K562 (cell line): ENCODE results near the gene MBOAT7. TPM values are rescaled to one million over a fixed set of nuclear protein-coding genes. Genes with fewer than 3 reads are reported as not detected.

Experiments used
- CC2D1A ChIP-seq: fragments of 450-650 bp; IDR thresholded peaks from 2 replicates; pipeline ENCODE4 v1.6.1; 2017; ENCODE audit warnings: mild to moderate bottlenecking
- HDAC1 ChIP-seq, 2 experiments: fragments of 450-650 bp; IDR thresholded peaks; 2 replicates each; pipeline ENCODE4 v1.6.1; 2016 to 2017; ENCODE audit warnings: inconsistent platforms in 1 of 2, mild to moderate bottlenecking in 1 of 2, moderate library complexity in 1 of 2
- POLR2AphosphoS2 ChIP-seq: IDR thresholded peaks from 2 replicates; pipeline ENCODE4 v1.6.1; 2012; ENCODE audit warnings: low read length, improper control_type of control experiment
- SMC3 ChIP-seq: conservative IDR thresholded peaks from 2 replicates; pipeline ENCODE4 v1.6.1; 2011; ENCODE audit warnings: low read depth, low read length, improper control_type of control experiment; ENCODE audit not compliant: insufficient read depth
- SP2 ChIP-seq: IDR thresholded peaks from 2 replicates; pipeline ENCODE4 v1.6.1; 2011; ENCODE audit warnings: mild to moderate bottlenecking, low read depth, low read length, moderate library complexity; ENCODE audit not compliant: poor library complexity, severe bottlenecking; ENCODE audit errors: extremely low read depth
- ZBTB40 ChIP-seq, 2 experiments: fragments of 450-650 bp in 1 of 2; sonication (generic) in 1 of 2; formaldehyde crosslinking in 1 of 2; IDR thresholded peaks; 2 replicates each; pipeline versions ENCODE4 v1.7.1 to v1.9.0; 2016 to 2022; ENCODE audit warnings: inconsistent platforms in 1 of 2, mild to moderate bottlenecking in 1 of 2, missing genetic modification reagents in 1 of 2
- ZEB2 ChIP-seq: fragments of 450-650 bp; IDR thresholded peaks from 2 replicates; pipeline ENCODE4 v1.6.1; 2016
- ZNF3 ChIP-seq: fragments of 250-450 bp; sonication (Bioruptor Pico); IDR thresholded peaks from 2 replicates; pipeline ENCODE4 v1.5.0; 2021; ENCODE audit warnings: mild to moderate bottlenecking, moderate library complexity
- ZNF407 ChIP-seq: fragments of 450-650 bp; IDR thresholded peaks from 2 replicates; pipeline ENCODE4 v1.6.1; 2016; ENCODE audit warnings: low read depth
- ZNF696 ChIP-seq: fragments of 250-450 bp; sonication (Bioruptor Pico); conservative IDR thresholded peaks from 2 replicates; pipeline ENCODE4 v1.4.0; 2020; ENCODE audit warnings: mild to moderate bottlenecking, moderate library complexity
- polyA plus RNA-seq, 8 experiments: library from polyadenylated mRNA; depleted of rRNA in 4 of 8; stranded (reverse) in 5 of 8; unstranded in 3 of 8; fragments of >200 nt; fragmentation: Nextera tagmentation in 2 of 8; fragmentation: Illumina TruSeq in 1 of 8; extraction: Ambion mirVana in 2 of 8; extraction: Trizol in 1 of 8; gene quantifications; 2 replicates each; pipeline versions ENCODE4 v1.2.1 to v1.2.3, GENCODE V29; 2011 to 2014; ENCODE audit warnings: inconsistent platforms in 1 of 8, missing spikeins in 1 of 8
- total RNA-seq, 7 experiments: library from RNA; depleted of rRNA in 6 of 7; stranded (reverse); fragments of >200 nt in 6 of 7; fragmentation: Illumina TruSeq in 2 of 7; extraction: Trizol in 2 of 7; gene quantifications; 2 replicates each; pipeline versions ENCODE4 v1.2.1 to v1.2.3, GENCODE V29; 2011 to 2021; ENCODE audit warnings: low replicate concordance in 1 of 7

The MBOAT7 gene
- total and polyA plus RNA-seq, 9 of the 15 experiments (the other 6 are each of a cell fraction or from before 2014, with no cell fraction given), result 1.4 to 153 (median 56.1) TPM

- TF ChIP-seq ZNF407 (no peak), ZNF696 (CRISPR knock-in tag) (no peak), HDAC1 (IDR thresholded peaks at IDR 0.05) (peak in 1 of 2 experiments; percentile 92; a peak in 2 of 4 replicates), ZNF3 (CRISPR knock-in tag) (no peak), SP2 (no peak), POLR2AphosphoS2 (no peak), SMC3 (no peak), ZEB2 (no peak), CC2D1A (no peak), ZBTB40 (IDR thresholded peaks at IDR 0.05) (no peak; the same call in 1 of the 2 replicates), ZBTB40 (CRISPR knock-in tag; IDR thresholded peaks at IDR 0.05) (no peak)
Measured at GRCh38 chr19:54189735-54190502, 539 bp upstream of the MBOAT7 start (continued).
